ENCODE data around the gene FMNL2.

GRCh38 chr2:152391318-152391717, 56.3 kb downstream of the FMNL2 start:
- no peak for TF ChIP-seq ZNF433 (tag by site-specific recombination; IDR thresholded peaks at IDR 0.05; ENCODE audit: low read depth)
- TF ChIP-seq RBAK (tag by site-specific recombination; IDR thresholded peaks at IDR 0.05): no peak
- no peak for TF ChIP-seq ZNF362 (tag by site-specific recombination; IDR thresholded peaks at IDR 0.05)
- no peak for TF ChIP-seq ZNF274 (IDR thresholded peaks at IDR 0.05; ENCODE audit: low read length)
- no peak for TF ChIP-seq ZNF274 (tag by site-specific recombination; IDR thresholded peaks at IDR 0.05; ENCODE audit: borderline replicate concordance)
- TF ChIP-seq CTCF (tag by site-specific recombination; IDR thresholded peaks at IDR 0.05): no peak

Data from HEK293 (cell line).